T47D (cell line): ENCODE measurements around the gene DIP2C.
"Not testable (repeated sequence)": the region's sequence is repeated elsewhere in the genome, so short reads cannot be mapped to it uniquely, and the experiment has no call there.

Experiments used
- DNase-seq, 2 experiments: peaks; one replicate each; pipeline versions ENCODE4 v3.0.0 to v3.0.0-alpha.2; 2011 to 2012; ENCODE audit warnings: low read depth in 1 of 2, low spot score in 1 of 2
- JUND ChIP-seq: IDR thresholded peaks from 2 replicates; pipeline ENCODE4 v1.6.1; 2012; ENCODE audit warnings: low read depth
- in situ Hi-C: cut with HindIII; loops from 2 replicates; pipeline ENCODE4 v1.10.0; 2016; ENCODE audit warnings: low sequenced_read_pairs, low pct_unique_long_range_greater_than_20kb

Gene DIP2C

GRCh38 chr10:637221-637620 lies 52.2 kb downstream of the DIP2C start:
- in situ Hi-C loops, result no loop called here
- no peak for TF ChIP-seq JUND
- DNase-seq, result peak; percentile 59 to 75

DNA sequence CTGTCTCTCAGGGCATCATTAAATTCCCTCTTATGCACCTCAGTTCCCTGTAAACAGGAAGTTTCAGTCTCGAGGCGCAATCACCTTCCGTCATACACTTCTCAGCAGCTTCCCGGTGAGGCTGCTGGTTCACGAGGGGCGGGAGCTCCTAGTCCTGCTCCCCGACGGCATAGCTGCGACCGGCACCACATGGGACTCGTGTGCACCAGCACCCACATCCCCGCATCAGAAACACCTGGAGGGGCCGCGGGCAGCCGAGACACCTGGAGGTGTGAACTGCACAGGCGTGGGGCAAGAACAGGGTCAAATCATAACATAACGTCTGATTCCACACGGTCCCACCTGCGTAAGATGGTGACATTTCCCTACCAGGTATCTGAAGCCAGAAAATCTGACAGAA lies 52.7 kb downstream of the DIP2C start:
- in situ Hi-C loops, result no loop called here
- no peak for TF ChIP-seq JUND
- no peak for DNase-seq

DNA sequence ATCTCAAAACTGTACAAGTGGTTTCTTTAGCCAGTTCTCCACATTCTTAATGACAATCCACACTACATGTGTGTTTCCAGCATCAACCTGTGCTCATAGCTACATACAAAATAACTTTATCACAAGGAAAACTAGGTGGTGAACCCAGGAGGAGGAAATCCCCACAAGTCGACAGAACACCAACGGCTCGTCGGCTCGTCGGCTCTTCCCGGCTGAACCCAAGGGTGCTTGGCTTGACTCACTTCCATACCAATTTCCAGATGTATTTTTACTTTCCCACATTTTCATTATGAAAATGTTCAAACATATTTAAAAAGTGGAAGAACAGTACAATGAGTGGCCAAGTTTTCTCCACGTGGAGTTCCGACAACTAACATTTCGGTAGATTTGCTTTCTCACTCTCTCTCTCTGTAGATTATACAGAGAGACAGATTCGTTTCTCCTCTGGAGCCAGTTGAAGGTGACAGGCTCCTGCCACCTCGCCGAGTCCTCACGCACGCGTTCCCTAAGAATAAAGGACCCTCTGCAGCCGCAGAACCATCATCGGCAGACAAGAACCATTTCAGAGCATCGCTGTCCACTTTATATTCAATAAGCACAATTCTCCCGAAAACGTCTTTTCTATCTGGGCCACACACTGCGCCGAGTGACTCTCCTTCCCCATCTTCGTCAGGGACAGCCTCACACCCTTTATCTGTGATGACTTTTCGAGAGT lies 53.3 kb downstream of the DIP2C start:
- in situ Hi-C loops, result no loop called here
- TF ChIP-seq JUND, result no peak
- DNase-seq, result no peak

GRCh38 chr10:635088-635861 lies 54.2 kb downstream of the DIP2C start:
- no peak for DNase-seq
- no peak for TF ChIP-seq JUND
- in situ Hi-C loops, result no loop called here

DNA sequence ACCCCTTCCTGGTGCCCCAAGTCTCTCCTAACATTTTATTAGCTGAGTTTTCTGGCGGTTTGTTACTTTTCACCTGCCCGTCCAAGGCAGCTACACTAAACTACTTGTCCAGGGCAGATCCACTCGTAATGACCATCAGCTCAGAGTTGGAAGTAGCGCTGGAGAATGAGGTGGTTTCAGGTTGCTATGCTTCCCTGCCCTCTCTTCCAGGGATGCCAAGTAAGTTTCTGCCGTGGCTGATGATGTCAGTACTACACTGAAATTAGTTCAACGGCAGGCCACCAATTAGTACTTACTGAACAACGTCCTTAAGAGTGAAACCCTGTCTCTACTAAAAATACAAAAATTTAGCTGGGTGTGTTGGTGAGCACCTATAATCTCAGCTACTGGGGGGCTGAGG lies 55.2 kb downstream of the DIP2C start:
- no peak for TF ChIP-seq JUND
- in situ Hi-C loops, result no loop called here
- no peak for DNase-seq

- no peak for DNase-seq
- in situ Hi-C loops, result no loop called here
- TF ChIP-seq JUND, result no peak
Measured at GRCh38 chr10:633279-634245, 55.9 kb downstream of the DIP2C start.

DNA sequence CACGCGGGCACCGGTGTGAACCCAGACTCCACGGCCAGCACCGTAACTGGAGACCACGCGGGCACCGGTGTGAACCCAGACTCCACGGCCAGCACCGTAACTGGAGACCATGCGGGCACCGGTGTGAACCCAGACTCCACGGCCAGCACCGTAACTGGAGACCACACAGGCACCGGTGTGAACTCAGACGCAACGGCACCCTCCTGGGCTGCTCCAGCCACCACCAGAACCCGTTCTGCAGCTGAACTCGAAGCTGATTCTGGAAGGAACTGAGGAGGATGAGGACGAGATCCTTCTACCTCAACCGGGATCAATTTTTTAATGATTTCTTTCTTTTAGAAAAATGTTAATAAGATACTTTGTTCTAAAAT lies 56.7 kb downstream of the DIP2C start:
- in situ Hi-C loops, result not testable (repeated sequence)

DNA sequence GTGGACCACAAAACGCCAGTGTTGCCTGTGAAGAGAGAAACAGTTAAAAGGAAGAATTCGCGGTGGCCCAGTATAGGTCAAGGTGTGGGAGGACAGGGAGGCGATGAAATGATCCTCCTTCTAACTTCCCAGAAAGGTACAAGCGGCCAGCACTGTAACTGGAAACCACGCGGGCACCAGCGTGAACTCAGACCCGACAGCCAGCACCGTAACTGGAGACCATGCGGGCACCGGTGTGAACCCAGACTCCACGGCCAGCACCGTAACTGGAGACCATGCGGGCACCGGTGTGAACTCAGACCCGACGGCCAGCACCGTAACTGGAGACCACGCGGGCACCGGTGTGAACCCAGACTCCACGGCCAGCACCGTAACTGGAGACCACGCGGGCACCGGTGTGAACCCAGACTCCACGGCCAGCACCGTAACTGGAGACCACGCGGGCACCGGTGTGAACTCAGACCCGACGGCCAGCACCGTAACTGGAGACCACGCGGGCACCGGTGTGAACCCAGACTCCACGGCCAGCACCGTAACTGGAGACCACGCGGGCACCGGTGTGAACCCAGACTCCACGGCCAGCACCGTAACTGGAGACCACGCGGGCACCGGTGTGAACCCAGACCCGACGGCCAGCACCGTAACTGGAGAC lies 57.2 kb downstream of the DIP2C start:
- in situ Hi-C loops, DNase-seq: not testable (repeated sequence)

More for the DNA sequence above, 56.7 kb downstream of the DIP2C start:
- not testable (repeated sequence) for DNase-seq

DNA sequence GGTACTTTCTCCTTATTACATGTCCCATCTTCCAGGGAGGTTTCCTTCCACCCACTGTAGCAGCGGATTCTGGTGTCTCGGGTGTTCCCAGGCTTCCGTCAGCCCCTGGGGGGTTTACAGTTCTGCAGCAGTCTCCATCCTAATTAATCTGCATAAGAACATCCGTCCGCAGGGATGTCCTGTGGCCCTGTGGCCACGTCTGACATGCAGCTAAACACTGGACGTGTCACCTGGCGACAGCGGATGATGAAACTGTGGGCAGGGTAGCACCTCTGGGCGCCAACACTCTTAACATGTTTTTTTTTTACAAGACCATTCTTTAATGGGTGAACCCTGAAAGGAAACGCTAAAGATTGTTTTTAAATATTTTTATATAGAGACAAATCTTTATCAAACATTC lies 58.2 kb downstream of the DIP2C start:
- no peak for DNase-seq
- in situ Hi-C loops, result no loop called here
- TF ChIP-seq JUND, result no peak

DNA sequence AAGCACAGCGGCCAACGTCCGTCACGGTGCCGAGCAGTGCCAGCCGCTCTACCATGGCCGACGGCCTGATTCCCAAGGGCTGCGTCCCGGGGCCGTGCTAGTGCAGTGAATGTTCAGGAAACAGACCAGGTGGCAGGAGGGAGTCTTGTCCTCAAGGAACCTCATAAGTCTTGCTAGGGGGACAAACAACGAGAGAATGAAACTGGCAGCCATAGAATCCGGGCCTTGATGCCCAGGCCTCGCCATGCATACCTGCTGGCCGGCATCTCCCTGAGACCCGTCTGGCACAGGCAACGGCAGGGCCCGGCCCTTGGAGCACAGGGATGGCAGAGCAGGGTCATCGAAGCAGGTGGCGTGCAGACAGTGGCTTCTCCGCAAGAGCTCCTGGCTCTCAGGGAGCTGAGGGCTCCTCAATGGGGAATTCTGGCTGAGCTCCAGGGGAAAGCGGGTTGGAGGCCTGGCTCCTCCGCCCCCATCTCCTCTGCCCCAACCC lies 58.8 kb downstream of the DIP2C start:
- DNase-seq, result no peak
- no peak for TF ChIP-seq JUND
- in situ Hi-C loops, result no loop called here

GRCh38 chr10:629186-629998 lies 60.1 kb downstream of the DIP2C start:
- in situ Hi-C loops, result no loop called here
- no peak for TF ChIP-seq JUND
- no peak for DNase-seq
